ENCODE measurements around the gene PGM5.
"Not testable (repeated sequence)": the region's sequence is repeated elsewhere in the genome, so short reads cannot be mapped to it uniquely, and the experiment has no call there.

DNA sequence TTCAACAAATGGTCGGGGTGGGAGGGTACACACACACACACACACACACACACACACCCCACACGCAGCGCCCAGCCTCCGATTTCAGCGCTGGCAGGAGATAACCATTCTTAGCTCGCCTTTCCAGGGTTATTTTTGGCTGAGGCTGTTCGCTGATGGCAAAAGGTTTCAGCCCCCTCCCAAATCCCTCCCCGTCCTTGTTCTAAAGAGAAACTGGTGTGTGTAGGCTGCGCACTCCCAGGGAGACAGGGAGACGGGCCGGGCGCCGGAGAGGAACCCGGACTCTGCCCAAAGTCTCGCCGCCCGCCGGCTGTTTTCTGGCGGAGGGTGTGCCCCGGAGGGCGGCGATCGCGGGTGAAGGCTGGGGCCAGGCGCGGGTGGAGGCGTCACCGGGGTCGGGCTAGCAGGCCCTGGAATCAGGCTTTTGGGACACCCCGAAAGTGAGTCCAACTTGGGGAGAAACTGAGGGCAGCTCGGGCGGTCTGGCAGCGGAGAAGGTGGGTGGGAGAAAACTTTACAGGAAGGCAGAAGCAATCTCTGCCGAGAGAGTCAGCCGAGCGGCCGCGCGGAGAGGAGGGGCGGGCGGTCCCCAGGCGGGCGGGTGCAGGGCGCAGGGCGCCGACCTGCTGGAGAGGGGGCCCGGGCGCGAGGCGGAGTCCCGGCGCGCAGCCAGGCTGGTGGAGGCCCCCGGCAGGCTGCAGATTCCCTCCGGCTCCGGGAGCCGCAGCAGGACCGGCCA, at the start of gene PGM5:
- TF ChIP-seq POLR2A (IDR thresholded peaks at IDR 0.05; ENCODE audit: low read length); GATA1 (IDR thresholded peaks at IDR 0.05; ENCODE audit: low read depth, low read length): not testable (repeated sequence)

Measured in erythroblast (primary cell).